GM21360 (cell line): ENCODE measurements around the gene ELF5.

Experiments used
- ATAC-seq: cut with Tn5 transposase; IDR thresholded peaks from one replicate; pipeline ENCODE4 v1.9.1; 2021; ENCODE audit warnings: mild to moderate bottlenecking, moderate library complexity; ENCODE audit not compliant: unreplicated experiment

ELF5 gene

DNA sequence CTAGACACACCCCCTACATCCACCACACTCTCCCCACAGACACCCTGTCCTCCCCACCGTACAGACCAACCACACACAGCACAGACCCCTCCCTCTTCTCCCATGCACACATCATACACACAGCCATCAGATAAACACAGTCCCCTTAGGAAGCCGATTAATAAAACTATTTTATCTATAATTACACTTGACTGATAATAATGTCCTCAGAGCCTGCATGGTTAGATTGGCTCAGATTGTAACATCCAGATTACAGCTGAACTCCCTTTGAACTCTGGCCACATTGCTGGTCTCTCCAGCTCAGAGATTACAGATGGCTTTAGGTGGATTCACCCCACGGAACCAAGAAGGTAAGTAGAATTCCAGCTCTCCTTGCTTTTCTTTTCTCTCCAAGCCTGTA, 9.5 kb upstream of the ELF5 start:
- no peak for ATAC-seq

DNA sequence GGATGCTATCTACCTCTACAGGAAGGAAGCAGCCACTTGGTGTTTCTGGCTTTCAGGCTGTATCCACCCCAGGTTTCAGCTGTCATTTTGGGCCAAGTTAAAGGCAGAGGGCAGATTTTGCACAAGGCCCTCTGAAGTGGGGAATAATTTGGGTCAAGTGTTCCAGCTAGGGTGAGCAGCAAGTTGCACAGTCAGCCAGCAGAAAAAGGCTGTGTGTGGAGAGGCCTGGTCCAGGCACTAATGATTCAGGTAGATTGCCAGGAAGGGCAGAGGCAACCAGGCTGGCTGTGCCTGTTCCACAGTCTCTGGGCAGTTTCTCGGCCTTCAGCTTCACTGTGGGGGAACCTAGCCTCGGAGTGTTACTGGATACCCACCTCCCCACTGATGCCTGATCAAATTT, 8.6 kb upstream of the ELF5 start:
- ATAC-seq = no peak

DNA sequence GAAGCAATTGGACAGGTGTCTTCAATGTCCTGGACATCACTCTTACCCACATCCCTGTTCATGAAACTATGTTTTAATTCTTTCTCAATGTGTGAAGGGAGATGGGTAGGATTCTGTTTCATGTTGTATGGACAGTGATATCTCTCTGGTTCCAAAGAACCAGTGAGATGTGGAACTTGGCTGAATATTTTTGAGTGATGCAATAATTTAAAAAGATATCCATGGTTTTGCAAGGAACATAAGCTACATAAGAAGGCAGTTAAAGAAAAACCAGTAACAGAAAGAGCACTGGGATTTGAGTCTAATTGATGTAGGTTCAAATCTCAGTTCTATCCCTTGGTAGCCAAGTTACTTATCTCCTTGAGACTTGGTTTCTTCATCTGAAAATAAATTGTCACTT, 7.7 kb upstream of the ELF5 start:
- no peak for ATAC-seq

DNA sequence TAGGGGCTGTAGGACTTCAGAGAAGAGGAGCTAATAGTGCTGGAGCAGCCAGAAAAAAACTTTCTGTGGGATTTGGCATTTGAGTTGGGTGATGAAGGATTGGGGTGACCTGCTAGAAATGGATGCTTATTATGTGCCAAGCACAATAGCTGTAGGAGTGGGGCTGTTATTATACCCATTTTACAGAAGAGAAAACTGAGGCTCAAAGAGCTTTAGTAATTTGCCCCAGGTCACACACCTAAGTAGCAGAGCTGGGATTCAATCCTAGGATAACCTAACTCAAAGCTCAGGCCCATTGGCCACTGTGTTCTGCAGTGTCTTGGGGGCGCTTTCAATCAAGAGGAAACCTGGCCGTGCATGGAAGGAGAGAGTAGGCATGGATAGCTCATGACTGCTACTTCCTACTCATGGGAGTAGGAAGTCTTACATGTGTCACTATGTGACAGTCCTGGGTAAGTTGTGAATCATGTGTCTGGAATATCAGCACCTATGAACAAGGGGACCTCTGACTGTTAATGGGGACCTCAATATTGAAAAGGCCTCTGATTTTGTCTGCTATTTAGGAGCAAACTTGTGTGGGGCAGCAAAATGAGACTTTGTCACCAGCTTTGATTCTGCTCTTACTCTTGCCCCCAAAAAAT, 6.1 kb upstream of the ELF5 start:
- no peak for ATAC-seq

DNA sequence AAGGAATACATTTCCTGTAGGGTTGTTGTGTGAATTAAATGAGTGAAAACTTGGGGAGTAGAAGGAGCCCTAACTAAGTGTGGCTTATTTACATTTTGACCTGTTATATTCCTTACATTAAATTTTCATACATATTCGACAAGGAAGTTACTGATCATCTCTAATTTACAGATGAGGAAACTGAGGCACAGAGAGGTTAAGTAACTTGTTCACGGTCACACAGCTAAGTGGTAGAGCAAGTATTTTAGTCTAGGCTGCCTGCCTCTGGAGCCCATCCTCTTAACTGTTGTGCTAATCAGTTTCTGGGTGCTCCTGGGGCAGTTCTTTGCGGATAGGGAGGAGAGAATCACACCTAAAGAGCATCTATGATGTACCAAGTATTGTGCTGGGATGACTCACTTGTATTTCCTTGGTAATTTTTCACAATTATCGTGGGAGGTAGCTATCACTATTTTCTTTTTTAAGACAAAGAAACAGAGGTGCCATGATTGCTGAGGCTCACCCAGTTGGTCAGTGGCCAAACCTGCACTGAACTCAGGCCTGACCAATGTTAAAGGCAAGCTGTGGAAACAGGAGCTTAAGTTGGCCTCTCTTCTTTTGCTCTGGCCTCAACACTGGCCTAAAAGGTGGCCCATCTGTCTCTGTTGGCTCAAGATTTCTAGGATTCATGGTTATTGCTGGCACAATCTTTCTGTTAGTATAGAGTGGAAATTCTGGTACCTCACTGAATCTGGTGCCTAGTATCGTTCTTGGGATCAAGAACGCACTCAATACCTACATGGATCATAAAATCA, 2.9 kb upstream of the ELF5 start:
- ATAC-seq = no peak

DNA sequence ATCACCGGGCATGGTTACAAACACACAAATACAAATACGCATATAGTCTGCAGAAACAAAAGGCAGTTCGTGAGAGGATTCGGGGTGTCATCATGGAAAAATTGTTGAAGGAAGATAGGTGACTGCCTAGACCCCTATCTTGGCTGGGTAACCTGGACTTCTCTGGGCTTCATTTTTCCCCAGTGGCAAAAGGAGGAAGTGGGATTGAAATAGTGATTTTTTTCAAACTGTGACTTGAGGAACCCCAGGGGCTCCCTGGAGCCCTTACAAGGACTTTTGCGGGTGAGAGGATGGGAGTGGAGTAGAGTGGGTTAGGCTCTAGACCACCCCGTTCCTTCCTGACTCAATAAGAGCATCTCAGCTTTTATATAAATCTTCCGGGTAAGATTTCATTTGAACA, 1.0 kb upstream of the ELF5 start:
- no peak for ATAC-seq

DNA sequence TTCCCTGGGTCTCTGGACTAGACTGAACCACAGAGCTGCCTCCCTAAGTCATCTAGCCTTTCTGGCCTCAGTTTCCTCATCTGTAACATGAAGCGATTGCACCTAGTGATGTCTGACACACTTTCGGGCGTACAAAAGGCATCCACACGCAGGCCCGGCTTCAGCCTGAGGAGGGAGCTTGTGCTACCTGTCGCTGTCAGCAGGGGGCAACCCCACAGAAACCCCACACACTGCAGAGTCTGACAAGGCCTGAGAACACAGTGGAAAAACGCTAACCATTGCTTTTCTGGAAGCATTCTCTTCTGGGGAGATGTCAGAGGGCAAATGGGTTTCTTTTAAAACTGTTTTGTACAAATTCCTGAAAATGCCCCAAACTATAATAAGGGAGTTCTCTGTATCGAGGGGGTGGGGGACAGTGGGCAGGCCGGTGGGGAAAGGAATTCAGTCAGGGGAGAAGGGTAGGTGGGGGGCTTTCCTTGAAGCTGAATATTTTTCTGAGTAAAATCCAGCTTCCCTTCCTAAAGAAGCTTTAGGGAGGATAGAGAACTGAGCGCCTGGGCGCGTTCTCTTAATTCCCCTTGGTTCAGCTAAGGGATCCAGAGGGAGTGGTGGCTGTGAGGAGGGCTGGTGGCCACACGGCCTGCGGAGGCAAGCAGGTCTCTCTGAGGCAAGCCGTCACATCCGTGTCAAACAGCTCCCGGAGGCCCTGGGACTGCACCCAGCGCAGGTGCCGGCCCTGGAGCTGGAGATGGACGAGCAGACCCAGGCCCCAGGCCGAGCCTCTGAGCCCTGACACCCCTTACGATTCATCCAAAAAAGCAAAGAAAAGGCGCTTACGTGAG, 533 bp downstream of the ELF5 start:
- peak; percentile 90 for ATAC-seq

DNA sequence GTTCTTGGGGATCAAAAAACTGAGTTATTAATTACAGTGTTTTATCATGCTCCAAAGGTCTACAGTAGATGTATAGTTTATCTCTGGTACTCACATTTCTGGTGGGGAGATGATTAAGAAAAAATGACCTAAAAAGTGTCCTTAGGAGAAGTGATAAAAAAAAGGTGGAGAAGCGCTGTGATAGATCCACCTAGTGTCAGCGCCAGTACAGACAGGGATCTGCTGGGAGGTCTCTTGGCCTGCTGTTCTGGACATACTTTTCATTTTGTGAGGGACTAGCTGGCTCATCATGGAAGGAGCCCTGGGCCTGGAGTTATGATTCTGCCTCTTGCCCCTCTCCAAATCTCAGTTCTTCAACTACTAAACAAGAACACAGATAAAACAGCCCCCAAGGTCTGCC, 2.9 kb downstream of the ELF5 start:
- ATAC-seq = no peak

DNA sequence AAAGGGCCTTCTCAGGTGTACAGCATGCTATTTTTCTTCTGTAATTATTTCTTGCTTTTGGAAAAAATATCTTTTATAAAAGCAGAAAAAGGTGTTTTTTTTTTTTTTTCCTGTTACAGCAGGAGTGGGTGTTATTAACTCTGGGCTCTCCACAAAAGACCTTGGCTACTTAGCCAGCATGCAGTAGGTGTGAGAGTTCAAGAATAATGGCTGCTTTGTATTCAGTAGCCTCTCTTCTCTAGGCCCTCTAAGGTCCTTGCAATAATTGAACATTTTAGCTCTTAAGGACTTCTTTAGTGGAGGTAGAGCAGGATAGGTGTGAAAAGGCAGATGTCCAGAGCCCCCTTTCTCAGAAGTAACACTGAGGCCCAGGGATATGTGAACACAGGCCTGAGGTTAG, 3.4 kb downstream of the ELF5 start:
- ATAC-seq = no peak

DNA sequence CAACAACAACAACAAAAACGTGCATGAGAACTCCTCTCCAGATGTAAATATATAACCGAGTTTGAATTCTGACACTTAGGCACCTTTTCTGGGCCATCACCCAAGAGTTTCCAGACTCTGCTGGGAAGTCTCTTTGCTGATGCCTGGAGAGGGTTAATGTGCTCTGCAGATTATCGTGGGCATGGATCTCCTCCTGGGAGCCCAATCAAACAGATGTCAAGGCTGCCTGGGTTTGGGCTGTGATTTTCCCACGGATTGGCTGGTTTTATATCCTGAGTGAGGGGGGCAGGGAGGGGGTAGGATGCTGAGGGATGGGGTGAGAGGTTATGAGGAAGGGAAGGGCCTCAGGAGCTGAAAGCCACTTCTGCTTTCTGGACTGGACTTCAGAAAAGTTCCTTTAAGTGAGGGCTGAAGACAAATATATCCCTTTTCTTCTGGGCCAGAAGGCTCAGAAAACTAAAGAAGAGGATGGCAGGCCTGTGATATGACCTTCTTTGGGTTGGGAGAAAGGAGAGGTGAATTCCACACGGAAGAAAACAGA, 4.2 kb downstream of the ELF5 start:
- no peak for ATAC-seq

DNA sequence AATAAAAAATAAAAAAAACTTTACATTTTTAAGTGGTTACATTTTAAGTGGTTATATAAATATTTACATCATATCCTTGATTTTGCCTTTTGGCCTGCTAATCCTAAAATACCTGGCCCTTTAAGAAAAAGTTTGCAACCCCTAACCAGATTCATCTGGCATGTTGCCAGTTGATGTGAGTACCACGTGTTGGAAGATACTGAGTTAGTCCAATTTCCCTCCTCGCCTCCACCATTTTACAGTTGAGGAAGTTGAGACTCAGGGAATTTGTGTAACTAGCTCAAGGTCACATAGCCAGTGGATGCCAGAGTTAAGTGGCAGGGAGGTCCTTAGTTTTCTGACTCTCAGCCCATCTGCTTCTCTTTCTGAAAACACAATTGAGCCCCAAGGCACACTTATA, 5.1 kb downstream of the ELF5 start:
- no peak for ATAC-seq

DNA sequence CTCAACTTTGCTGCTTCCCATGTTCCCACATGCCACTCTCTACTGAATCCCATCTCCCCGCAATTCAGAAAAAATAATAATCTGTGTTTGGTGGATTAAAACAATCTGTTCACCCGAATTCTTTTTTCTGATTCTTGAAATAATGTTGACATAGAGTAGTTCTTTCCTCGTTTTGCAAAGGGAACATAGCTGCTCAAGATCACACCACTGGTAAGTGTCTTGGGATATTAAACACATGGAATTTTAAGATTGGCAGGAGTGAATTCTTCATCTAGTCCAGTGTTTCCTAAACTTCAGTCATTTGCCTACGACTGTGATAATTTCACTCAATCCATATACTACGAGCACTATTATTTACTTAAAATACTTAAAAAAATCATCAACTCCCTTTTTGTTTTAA, 6.0 kb downstream of the ELF5 start:
- no peak for ATAC-seq

DNA sequence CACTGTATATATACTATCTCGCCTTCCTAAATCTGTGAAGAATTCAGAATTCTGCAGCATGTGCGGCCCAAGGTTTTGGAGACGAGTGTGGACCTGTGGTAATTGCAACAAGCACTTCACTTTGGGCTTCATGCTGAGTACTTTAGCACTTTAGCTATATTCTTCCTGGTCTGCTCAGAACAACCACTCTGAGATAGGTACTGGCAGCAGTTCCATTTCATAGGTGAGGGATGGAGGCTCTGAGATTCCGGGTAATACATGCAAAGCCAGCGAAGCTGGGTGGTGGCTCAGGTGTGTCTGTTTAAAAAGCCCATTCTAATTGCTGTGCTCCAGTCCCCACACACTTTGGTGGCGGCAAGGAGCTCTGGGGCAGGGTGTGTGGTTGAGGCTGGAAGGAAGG, 6.4 kb downstream of the ELF5 start:
- no peak for ATAC-seq

DNA sequence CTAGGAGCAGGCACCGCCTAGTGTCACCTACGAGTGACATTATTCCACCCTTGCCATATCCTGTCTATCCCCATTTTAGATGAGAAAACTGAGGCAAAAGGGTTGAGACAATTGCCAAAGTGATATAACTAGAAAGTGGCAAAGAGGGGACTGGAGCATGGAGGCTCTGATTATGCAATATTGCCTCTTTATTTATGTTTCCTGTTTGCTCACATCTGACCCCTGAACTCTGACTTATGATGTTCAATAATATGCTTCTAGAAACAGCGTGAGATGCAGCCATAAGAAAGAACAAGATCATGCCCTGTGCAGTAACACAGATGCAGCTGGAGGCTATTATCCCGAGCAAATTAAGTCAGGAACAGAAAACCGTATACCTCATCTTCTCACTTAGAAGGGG, 7.7 kb downstream of the ELF5 start:
- ATAC-seq = no peak

DNA sequence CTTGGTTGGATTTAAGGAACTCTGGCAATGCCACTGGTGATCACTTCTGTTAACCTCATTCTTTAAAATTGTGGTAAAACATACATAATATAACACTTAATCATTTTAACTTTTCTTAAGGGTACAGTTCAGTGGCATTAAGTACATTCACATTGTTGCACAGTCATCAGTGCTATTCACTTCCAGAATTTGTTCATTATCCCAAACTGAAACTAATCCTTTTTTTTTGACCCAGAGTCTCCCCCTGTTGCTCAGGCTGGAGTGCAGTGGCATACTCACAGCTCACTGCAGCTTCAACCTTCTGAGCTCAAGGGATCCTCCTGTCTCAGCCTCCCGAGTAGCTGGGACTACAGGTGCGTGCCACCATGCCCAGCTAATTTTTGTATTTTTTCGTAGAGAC, 10.6 kb downstream of the ELF5 start:
- no peak for ATAC-seq

DNA sequence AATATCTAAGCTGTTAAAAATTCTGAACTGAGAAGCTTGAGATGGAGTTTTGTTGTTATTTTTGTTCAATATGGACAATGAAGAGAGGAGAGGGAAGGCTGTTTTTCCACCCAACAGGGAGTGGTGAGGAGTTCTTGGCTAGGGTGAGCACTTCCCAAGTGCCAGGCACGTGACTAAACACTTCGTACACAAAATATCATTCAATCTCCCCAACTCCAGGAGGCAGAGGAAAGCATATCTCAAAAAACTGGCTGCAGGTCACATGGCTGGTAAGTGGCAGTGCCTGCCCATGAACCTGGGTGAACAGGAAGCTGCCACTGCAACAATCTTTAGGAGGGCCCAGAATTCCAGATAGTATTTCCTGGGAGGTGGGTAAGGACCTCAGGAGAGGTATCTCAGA, 11.6 kb downstream of the ELF5 start:
- no peak for ATAC-seq

DNA sequence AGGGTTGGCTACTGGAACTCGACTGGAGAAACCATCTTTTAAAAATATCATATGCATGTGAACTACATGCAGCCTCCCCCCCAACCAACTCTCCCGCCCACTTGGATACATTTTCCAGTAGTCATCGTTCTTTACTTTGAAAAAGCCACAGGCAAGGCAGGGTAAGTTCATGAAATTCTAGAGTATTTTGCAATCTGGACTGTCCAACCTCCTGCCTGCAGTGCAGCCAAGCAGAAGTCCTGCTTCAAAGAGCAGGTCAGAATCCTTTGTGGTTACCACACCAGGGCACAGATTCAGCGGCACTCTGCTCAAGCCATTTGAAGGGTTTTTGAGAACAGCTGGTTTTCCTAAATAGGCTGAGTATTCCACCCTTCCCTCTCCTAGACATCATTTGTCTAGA, 12.1 kb downstream of the ELF5 start:
- no peak for ATAC-seq

DNA sequence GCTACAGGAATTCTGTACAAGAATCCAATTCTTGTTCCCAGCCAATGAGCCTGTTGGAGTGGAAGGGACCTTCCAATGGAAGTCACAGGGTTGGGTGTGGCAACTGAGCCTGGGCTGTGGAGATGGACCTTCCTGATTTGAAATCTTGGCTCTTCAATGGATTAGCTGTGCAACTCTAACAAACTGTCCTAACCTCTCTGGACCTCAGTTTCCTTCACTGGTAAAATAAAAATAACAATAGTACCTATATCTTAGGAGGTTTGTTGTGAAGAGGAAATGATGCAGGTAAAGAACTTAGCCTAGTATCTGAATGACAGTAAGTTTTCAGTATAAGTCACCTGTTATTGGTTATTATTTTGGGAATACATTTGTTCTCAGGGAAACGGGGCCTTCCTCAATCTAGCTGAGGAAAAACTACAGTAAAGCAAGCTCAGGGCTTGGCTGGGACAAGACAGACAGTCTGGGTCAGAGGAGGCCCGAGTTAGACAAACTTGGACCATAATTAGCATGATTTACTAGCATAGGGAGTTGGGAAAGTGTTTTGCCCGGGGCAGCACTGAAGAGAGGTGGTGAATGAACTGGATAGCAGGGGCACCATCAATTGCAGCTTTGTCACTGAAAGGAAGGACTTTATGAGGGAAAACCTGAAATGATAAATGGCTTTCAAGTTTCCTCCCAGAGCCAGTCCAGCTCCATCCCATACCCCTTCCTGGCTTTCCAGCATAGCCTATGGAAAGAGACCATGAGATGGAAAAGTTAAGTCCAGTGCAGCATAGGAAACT, 13.7 kb downstream of the ELF5 start:
- ATAC-seq = no peak

DNA sequence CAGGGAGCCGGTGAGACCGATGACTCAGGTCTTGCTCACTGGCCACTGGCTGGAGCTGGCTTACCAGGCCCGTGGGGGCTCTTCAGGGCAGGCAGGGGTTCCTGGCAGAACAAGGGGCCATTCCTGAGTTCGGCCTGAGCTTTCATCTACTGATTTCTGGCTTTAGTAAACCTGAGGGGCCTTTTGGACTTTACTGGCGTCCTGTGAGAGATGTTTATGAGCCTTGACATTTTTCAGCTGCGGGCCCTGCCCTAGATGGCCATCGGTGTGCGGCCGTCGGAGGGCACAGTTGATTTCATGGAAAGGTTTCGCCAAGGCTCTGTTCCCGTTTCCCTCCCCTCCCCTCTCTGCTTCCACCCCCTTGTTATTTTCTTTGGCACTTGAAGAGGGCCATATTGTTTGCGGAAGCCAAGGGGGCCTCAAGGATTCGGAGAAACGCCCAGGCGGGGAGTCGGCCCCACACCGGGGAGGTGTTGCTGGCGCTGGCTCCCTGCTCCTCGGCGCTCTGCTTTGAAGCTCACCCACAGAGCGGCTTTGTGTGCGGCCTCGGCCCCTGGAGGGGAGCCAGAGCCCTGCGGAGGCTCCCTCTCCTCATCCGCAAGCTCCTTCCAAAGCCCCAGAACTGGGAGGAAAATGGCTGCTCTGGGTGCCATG, 17.7 kb downstream of the ELF5 start:
- ATAC-seq = no peak

DNA sequence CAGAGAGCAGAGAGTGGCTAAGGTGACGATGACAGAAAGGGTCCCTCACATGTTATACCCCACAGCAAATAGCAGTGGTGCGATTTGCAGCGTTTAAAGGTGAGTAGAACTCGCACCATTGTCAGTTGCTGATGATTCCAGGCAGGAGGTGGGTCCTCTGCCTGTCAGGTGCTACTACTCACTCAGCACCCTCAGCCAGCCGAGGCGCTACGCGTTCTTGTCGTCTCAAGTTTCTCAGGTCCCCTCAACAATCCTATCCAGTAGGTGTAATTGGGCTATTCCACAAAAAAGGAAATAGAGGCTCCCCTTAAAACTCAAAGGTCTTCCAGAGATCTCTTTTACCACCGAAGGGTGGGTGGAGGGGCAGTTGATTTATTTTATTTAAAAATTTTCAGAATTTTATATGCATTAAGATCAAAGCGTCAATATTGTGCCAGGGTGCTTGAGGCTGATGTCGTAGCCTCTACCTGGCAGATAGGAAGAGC, 18.3 kb downstream of the ELF5 start:
- ATAC-seq = no peak
